ENCODE results near the gene CD177.
"Not testable (repeated sequence)": the region's sequence is repeated elsewhere in the genome, so short reads cannot be mapped to it uniquely, and the experiment has no call there.

CD177 gene

DNA sequence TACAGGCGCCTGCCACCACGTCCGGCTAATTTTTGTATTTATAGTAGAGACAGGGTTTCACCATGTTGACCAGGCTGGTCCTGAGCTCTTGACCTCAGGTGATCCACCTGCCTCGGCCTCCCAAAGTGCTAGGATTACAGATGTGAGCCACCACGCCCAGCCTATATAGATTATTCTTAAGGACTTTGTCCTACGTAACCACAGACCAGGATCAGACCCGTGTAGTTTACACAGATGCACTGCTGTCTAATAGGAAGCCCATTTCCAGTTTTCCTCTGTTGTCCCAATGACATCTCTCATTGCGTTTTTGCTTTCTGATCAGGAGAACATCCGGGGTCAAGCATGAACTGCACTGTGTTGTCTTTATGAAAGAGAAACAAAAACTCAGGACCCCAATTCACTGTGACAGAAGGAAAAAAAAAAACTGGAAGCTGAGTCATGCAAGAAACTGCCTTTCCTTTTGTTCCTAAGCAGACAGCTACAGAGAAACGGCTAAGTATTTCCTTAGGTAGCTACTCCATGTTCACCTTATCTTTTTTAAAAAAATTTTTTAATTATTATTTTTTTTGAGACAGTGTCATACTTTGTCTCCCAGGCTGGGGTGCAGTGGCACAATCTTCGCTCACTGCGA lies 29.2 kb downstream of the CD177 start:
- not testable (repeated sequence) for DNase-seq

- DNase-seq, result not testable (repeated sequence)
Measured at GRCh38 chr19:43383254-43383653, 29.8 kb downstream of the CD177 start.

GRCh38 chr19:43383759-43384158 lies 30.3 kb downstream of the CD177 start:
- DNase-seq, result not testable (repeated sequence)

GRCh38 chr19:43390903-43391551 lies 37.5 kb downstream of the CD177 start:
- not testable (repeated sequence) for DNase-seq

DNA sequence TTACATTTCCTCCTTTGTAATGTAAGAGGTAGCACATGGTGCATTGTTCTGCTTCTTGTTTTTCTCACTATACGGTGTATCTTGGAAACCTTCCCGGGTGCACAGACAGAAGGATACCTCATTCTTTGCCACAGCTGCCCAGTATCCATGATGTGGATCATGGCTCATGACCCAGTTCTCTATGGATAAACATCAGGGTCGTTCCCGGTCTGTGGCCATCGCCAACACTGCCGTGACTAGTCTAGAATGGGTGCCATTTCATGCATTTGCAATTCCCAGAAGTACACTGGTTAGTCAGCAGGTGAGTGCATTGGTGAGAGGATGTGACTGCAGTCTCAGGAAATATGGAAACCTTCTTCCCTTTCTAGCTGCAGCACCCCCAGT lies 38.1 kb downstream of the CD177 start:
- not testable (repeated sequence) for DNase-seq

- not testable (repeated sequence) for DNase-seq
Measured at GRCh38 chr19:43393501-43393900, 40.0 kb downstream of the CD177 start.

DNA sequence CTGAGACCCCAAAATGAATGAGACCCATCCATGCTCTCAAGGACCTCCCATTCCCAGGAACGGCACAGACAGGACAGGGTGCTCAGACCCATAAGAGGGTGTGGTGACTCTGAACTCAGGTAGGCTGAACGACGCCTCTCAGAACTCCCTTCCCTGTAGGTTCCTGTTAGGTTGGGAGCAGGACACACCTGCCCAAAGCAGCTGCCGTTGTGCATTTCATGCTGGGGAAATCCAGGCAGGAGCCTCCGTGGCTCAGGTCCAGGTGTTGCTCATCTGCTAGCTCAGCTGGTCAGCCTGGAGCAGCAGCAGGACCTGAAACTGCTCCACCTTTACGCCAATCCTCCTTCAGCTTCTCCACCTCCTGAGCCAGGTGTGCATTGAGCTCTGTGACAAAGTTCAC lies 42.1 kb downstream of the CD177 start:
- DNase-seq, result no peak

GRCh38 chr19:43406297-43406696 lies 52.8 kb downstream of the CD177 start:
- DNase-seq, result no peak

DNA sequence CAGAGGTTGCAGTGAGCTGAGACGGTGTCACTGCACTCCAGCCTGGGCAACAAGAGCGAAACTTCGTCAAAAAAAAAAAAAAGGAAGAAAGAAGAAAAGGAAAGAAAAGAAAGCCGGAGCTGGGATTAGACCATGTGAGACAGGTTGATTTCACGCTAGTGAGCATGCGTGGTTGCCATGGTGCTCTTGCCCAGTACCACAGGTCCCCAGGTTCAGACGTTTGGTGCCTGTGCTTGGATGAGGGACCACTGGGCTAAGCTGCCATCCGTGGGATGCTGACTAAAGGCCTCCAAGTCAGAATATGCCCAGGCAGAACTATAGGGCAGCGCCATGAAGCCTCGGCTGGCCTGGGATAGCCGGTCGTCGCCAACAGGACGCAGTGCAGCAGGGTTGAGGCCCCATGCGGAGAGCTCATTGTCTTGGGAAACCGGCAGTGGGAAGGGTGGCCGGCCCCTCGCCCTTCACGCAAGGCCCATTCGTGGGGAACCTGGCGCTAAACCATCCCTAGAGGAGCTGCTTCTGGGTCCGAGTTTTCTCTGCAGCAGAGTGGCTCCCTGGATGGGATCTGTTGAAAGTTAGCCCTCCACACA lies 54.0 kb downstream of the CD177 start:
- DNase-seq, result no peak

DNA sequence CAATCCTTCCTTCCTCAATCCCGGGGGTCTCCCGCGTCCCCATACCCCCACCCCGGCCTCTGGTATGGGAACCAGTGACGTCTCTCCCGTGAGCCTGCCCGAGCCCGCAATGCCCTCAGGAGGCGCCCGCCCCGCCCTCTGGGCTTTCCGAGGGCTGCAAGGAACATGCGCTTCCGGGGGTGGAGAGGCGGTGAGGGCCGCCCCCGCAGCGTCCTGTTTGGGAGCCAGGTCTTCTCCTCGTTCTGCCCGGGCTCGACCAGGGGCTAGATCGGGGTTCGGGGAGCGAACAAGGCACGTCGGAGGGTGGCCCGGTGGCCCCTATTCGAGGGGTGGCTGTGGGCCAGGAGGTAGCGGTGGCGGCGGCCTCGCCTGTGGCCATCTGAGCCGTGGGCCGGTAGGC lies 54.6 kb downstream of the CD177 start:
- no peak for DNase-seq

- no peak for DNase-seq
Measured at GRCh38 chr19:43409415-43409814, 55.9 kb downstream of the CD177 start.

DNA sequence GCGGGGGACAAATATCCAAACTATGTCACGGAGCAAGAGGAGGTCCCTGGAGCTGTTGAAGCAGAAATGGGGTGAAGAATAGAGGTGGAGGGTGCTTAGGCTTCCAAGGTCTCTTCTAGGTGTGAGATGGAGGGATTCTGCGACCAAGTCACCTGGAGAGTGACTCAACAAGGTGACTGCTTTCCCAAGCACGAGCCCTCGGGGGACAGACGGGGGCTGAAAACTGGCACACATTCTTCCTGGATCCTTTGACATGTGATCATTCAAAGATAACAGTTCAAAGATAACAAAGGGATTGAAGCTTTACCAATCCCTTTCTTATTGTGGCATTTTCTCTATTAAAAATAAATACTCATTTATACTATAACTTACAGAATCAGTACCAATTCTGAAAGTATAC lies 59.0 kb downstream of the CD177 start:
- no peak for DNase-seq

Data from femur (tissue), 1 donor.